HG03520 (cell line): ENCODE measurements around the gene USP25.

Experiments
- ATAC-seq: cut with Tn5 transposase; IDR thresholded peaks from one replicate; pipeline ENCODE4 v1.9.1; 2021; ENCODE audit warnings: mild to moderate bottlenecking, moderate library complexity; ENCODE audit not compliant: unreplicated experiment

USP25 gene

DNA sequence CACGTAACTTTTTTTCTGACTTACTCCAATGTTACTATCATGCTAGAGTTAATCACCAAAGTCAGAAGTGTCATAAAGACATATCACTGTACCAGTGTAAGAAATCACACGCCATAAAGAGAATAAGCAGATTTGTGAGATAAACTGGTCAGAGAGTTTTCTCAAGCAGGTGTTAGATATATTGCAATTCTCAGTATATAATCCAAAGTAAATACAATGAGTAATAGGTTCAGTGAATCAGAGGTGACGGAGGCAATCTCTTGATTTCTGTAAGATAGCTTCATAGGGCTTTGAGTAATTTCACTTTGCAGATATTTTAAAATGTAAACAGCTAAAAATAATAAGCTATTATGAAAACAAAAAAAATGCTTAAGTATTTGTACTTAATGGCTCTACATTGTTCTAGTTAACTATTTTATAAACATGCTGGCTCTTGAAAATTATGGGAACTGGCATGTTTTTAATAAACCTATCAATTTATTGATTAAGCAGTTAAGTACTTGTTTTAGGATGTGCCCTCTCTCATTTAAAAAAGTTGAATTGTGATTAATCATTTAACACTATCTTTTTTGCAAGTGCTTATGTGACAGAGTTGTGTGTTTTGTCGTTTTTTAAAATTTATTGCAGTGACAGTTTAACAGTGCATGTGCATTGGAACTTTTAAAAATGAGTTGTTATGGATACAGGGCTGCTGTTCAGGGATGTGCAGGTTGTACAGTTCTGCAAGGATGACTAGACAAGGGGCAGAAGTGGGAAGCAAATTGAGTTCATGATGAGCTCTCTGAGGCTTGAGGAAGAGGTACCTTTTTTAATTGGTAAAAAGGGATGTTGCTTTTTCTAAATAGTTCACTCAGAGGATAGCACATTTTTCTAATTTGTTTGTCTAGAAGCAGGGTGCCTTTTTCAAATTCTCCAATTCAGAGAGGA, 119.1 kb downstream of the USP25 start:
- ATAC-seq = no peak

DNA sequence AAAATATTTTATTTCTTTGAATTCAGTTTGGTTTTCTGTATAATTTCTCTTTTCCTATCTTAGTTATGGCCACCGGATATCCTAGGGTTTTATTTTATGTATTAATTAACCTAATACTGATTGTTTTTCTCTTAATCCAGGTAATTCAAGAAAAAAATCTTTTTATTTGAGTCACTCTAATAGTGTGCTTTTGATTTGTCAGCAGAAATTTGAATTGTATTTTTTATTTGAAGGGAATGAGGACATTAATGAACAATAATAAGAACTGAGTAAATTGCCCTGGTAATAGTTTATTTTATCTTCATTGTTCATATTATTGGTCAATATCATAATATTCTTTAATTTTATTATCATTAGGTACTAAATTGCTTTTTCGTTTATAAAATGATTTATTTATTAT, 120.1 kb downstream of the USP25 start:
- ATAC-seq = no peak

DNA sequence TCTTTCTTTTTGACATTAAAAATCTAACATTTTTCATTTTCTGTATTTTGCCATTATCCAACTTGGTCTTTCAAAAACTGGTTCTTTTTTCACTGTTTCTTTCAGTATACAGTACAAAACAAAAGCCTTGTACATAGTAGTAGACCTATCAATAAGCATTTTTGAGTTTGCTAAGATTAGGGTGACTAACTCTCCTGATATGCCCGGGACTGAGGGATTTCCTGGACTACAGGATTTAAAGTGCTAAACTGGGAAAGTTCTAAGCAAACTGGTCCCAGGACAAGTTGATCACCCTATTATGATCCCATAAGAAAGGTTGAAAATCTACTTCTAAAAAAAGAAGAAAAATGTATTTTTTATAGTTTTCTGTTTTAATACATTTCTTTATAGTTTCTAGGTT, 120.9 kb downstream of the USP25 start:
- ATAC-seq = no peak

DNA sequence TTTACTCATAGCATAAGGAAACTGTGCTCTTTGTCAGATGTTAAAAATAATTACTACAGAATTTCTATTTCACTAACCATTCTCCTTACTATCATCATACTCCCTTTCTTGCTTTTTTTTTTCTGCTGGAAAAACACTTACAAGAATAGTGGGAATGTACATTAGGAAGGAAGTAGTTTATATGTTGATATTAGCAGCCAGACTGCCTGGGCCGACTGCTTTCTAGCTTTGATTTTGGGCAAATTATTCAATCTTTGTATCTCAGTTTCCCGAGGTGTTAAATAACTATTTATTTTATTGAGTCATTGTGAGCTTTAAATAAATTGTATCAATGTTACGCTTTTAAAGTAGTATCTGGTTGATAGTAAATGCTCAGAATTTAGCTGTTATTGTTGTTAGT, 122.4 kb downstream of the USP25 start:
- ATAC-seq = no peak

DNA sequence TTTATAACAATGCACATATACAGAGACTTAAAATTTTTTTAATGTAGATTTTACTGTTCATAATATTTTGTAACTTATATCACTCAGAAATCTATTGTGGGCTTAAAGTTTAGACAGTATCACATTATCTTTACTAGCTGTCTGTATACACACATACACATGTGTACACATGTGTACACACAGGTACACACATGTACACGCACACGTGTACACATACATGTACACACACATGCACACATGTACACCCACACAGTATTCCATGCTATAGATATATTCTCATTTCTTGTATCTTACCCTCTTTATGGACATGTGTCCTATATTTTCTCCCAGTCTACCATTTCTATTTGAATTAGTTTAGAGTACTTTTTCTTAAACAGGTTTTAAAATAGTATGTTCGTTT, 123.3 kb downstream of the USP25 start:
- ATAC-seq = no peak

DNA sequence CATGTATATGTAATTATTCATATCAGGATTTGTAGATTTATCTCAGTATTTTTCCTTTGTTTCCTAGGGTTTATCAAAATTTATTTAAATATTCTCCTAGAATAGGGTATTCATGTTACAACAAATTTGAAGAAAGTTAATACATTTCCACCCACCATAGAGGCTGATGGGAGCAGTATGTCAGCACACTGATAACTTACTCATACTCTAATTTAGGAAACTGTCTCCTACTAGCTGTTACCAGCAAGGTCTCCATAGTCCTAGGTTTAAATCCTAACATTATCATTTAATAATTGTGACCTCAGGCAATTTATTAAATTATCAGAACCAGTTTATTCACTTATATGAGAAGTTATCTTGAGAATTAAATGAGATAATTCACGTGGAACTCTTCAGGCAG, 127.0 kb downstream of the USP25 start:
- ATAC-seq = no peak

DNA sequence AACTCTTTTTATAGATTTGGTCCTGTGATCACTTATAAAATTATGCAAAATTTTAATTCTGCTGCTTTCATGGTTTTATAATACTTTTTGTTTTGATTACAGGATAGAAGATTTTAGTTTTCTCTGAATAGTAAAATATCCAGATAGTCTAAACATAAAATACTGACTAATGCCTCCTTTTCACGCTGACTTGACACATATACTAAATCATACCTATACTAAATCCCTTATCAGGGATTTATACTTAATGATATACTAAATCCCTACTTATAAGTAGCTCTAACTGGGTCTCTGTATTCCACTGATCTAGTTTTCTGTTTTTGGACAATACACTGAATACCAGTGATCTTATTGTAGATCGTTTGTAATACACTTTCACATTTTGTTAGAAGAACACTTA, 128.0 kb downstream of the USP25 start:
- no peak for ATAC-seq

DNA sequence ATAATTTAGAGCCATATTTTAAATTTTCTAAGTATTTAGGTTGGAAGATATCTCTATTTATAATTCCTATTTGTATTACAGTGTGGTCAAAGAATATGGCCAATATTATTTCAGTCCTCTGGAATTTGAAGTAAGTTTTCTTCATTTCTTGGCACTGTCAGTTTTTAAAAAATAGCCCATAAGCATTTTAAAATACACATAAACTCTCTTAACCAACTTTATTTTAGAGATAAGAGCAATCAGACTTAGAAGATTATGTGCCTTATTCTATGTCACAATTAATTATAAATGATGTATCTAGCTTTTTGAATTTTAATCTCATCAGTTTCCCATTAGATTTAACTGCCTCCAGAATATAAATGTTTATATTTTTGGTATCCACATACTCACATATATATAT, 130.8 kb downstream of the USP25 start:
- ATAC-seq = no peak

DNA sequence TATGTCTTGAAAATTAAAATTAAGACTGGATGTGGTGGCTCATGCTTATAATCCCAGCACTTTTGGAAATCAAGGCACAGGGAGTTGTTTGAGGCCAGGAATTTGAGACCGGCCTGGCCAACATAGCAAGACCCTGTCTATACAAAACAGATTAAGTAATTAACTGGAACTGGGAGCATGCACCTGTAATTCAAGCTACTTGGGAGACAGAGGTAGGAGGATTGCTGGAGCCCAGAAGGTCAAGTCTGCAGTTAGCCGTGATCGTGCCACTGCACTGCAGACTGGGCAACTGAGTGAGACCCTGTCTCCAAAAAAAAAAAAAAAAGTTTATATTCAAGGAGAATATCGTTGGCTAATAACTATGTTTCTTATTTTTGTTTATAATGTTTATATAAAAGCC, 139.2 kb downstream of the USP25 start:
- no peak for ATAC-seq

DNA sequence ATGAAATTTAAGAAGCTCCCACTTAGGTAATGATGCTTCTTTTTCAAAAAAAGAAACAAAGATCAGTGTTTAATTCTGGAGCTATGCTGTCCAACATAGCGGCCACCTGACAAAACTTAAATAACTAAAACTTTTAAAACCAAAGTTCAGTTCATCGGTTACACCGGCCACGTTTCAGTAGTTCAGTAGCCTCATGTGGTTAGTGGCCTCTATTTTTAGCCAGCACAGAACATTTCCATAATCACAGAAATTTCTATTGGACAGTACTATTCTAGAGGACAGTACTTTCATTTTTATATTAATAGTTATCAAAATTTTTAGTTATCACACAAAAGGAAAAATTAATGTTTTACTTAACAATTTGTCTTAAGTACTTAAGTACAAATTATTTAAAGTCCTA, 141.0 kb downstream of the USP25 start:
- ATAC-seq = peak; percentile 53

DNA sequence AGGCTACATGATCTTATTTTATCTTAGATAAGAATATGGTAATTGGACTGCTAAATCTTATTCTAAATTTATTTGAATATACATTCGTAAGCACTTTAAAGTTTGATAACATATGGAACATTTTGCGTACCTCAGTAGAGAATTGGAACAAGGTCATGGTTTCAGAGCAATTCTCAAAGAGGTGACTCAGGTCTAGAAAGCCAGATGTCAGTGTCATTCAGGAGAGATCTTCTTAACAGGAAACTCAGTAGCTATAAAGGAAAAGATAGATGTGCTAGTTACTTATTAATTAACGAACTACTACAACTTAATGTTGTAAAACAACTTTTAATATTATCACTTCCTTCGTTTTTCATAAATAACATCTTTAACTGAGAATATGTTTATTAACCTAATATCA, 142.5 kb downstream of the USP25 start:
- no peak for ATAC-seq

DNA sequence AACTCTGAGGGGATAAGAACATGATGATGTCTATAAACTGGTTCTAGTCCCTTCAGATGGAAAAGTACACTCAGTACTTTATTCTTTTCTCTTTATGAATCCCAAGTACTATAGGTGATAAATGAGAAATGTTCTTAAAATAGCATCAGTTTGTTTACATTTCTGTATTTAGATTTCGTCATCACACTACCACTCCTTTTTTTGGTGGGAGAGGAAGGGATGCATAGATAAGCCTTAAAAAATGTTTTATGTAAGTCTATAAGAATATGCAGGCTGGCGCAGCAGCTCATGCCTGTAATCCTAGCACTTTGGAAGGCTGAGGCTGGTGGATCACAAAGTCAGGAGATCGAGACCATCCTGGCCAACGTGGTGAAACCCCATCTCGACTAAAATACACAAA, 144.8 kb downstream of the USP25 start:
- ATAC-seq = no peak

DNA sequence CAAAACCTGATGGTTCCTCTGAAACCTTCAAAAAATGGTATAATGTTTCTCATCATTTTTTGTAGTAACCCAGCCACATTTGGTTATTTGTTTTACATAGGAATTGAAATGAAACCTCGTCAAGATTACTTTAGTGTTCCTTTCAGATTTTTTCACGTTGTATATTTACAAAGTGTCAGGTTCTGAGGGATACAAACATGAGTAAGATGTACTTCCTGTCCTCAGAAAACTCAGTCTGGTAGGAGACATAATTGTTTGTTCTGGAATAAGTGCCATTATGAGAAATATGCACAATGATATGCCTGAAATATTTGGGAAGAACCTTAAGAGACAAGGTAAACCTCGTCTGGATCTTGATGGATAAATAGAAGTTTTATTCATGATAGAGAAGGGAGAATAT, 145.5 kb downstream of the USP25 start:
- ATAC-seq = no peak

DNA sequence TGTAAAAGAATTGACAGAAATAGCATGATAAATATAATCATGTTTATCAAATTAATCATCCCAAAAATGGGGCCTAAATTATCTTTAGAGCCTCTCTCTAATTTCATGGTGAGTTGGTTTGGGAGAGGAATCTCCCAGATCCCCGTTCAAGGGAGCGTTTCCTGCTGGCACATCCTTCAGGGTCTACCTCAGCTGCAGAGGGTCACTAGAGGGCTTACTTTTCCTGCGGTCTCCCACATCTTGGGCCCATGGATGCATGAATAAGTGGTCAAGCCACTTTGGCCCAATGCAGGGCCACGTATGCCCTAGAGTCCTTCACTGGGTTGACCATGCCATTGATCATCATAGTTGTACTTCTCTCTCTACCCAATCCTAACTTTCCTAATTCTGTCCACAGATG, 164.1 kb downstream of the USP25 start:
- ATAC-seq = no peak

DNA sequence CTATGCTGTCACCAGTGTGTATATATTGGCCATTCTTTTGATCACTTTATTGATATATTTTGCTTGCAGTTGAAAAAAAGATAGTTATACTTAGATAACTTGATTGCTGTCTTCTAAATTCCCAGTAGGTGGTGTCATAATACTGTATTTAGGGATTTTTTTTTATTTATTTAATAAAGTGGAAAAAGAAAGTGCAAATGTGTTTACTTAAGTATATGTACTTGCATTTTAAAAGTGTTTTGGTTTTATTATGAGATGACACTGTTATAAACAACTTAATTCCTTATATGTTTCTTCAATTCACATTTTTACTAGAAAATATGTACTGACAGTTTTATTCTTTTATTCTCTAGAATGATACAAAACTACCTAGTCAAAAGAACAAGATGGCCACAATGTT, 164.8 kb downstream of the USP25 start:
- no peak for ATAC-seq

DNA sequence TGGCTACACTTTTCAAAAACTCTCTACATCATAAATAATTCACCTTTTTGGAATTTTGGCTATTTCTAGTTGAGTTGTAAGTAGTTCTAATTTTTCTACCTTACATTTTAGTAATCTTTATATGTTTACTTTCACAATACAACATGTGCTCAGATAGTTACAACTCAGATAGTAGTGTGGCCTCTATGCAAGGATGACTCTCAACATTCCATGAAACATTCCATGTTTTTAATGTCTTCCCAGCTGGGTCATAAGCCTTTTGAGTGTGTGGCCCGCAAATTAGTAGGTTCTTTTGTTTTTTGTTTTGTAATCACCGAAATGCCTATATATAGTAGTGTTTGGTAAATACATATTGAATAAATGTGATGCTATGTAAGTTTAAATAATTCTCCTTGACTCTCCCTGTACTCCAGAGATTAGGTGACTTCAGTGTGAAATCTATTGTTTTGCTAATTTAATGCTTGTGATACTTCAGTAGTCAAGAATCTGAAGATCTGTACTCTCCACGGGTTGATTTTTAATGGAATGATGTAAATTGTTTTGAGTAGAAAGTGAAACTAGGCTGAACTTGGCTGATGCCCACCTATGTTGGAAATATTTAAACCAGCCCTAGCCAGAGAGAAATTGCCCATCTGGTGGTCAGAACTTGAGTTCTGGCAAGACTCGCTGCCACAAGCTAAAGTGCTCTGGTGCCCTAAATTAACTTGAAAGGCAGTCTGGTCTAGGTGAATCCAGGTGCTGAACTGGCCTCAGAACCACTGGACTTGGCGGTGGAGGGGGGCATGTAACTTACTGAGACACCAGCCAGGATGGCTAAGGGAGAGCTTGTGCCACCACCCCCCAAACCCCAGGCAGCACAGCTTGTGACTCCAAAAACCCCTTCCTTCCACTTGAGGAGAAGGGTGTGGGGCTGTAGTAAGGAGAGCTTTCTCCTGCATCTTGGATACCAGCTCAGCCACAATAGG, 165.6 kb downstream of the USP25 start:
- ATAC-seq = no peak

DNA sequence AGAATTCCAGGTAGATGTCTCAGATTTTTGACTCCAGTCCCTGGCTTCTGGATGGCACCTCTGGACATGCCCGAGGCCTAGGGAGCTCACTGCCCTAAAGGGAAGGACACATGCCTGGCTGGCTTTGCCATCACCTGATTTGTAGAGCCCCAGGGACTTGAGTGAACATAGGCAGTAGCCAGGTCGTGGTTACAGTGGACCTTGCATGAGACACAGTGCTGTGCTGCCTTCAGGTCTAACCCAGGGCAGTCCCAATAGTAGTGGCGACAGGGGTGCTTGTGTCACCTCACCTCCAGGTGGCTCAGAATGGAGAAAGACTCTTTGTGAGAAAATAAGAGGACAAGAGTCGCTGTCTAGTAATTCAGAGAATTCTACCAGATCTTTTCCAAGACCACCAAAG, 166.7 kb downstream of the USP25 start:
- no peak for ATAC-seq

DNA sequence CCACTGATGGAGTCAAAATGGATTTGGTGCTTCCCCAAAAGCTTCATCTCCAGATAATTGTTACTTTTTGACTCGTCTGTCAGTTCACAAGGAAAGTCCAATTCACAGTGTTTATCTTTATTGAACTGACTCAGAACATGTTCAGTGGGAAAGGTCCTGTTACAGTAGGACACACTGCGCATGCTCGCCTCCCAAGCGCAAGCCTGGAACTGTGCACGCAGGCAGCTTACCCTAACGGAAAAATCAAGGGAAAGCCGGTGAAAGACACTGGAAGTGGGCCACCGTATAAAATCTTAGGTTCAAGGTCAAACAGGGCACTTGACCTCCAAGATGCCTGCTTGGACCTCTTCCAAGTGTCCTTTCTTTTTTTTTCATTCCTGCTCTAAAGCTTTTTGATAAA, 174.6 kb downstream of the USP25 start:
- ATAC-seq = no peak

DNA sequence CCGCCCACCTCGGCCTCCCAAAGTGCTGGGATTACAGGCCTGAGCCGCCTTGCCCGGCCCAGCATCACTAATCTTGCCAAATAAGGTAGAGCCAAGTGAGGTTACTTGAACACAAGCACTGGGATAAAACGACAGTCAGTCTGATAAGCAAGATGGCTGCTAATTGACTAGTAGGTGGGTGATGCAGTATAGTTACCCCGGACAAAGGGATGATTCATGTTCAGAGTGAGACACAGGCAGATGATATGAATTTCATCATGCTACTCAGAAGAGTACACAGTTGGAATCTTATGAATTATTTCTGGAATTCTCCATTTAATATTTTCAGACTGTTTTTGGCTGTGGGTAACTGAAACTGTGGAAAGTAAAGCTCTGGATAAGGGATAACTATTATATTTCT, 178.4 kb downstream of the USP25 start:
- ATAC-seq = no peak

DNA sequence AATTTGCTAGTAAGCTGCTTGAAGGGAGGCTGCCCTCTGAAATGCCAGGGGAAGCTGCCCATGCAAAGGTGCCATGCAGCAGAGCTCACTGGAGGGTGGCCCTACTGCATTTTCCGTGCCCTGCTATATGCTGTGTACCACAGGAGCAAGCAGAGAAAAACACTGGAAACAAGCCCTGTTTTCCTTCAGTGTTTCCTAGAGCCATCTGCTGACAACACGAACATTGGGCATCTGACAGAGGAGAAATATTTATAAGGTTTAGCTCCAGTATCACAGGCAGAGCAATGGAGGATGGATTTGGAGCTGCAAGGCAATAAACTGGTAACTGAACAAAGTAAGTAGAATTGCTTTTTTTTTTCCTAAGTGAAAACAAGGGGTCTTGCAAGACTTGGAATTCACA, 198.4 kb downstream of the USP25 start:
- ATAC-seq = no peak

DNA sequence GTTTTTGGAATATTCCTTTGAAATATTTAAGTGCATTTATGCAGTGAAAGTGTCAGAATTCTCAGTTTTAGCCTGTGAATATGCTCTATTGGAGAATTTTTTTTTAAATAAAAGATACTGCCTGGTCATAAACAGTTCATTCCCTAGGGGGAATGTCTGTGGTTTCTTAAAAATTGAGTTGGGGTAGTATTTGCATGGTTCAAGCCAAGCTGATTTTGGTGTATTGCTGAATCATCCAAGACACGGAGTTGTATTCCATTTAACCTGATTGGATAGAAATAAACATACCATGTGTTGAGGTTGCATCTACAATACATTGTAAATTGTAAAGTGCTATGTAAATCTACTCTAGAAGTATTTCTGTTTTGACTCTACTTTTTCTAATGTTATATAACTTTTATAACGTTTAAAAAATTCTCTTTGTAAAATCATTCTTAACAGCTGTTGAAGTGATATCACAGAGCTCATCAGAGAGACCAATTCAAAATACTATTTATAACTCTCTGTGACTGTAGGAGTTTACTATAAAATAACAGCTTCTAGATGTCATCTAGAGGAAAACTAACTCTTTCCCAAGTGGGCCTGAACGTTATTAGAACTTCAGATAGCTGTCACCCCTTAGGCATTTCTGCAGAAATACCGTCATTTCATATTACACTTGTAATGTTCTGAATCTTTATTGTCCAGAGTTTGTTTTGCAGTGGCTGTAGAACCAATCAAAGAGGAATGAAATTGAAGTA, 199.1 kb downstream of the USP25 start:
- no peak for ATAC-seq
